Uterus (tissue), 2 donors: ENCODE data around the gene LRRN2.

ENCODE experiments used
- CTCF ChIP-seq, 4 experiments: fragments of 200-600 bp in 2 of 4; fragments of 450-650 bp in 2 of 4; sonication (generic) in 2 of 4; IDR thresholded peaks; one replicate each; pipeline ENCODE4 v1.5.1; 2016 to 2019; ENCODE audit warnings: antibody characterized with exemption in 4 of 4, mild to moderate bottlenecking in 2 of 4, moderate library complexity in 1 of 4
- POLR2A ChIP-seq, 2 donors: fragments of 450-650 bp; IDR thresholded peaks; one replicate each; pipeline ENCODE4 v1.6.1; 2016; ENCODE audit warnings: antibody characterized with exemption in 2 of 2, mild to moderate bottlenecking in 1 of 2, moderate library complexity in 1 of 2

- TF ChIP-seq CTCF (IDR thresholded peaks at IDR 0.05), result no peak
- no peak for TF ChIP-seq POLR2A (IDR thresholded peaks at IDR 0.05)
These were observed 79.7 kb downstream of the LRRN2 start for GRCh38 chr1:204605791-204606190.
